NCI-H2107 treated with DMSO at 0.1 percent for 48 hours (cell line): Measurements from ENCODE around the gene FAF1.

Source experiments
- DNase-seq: peaks from one replicate; lab custom pipeline; 2025; ENCODE audit not compliant: unreplicated experiment; lab: John Stamatoyannopoulos, UW

Gene FAF1

GRCh38 chr1:50651476-50652263 is 308.4 kb downstream of the FAF1 start:
- DNase-seq, result peak; percentile 85

DNA sequence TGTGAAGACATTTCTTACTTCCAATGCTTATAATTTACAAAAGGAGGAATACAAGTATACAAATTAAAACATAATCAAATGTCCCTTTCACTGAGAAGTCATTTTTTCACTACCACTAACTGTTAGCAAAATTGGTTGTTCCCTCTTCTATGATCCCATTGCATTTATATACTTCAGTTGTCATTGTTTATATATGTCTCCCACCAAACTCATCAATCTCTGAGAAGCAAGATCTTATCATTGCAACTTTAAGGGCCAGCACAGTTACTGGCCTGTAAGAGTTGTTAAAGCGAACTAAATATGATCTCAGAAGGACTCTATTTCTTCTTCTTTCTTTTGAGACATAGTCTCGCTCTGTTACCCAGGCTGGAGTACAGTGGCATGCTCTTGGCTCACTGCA is 313.5 kb downstream of the FAF1 start:
- no peak for DNase-seq

- DNase-seq, result no peak
Measured at GRCh38 chr1:50645139-50645538, 314.9 kb downstream of the FAF1 start.

- DNase-seq, result no peak
Measured at GRCh38 chr1:50644447-50645105, 315.5 kb downstream of the FAF1 start.

DNA sequence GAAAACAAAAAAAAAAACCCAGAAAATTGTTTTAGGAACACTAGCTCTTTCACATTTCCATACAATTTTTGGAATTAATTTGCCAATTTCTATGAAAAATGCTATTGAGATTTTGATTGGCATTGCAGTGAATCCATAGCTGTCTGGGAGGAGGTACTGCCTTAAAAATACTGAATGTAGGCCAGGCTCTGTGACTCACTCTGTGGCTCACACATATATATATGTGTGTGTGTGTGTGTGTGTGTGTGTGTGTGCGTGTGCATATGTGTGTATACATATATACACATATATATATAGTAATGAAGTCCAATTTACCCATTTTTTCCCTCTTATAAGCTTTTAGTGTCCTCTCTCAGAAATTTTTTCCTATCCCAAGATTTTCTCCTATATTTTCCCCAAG is 322.6 kb downstream of the FAF1 start:
- DNase-seq, result no peak

DNA sequence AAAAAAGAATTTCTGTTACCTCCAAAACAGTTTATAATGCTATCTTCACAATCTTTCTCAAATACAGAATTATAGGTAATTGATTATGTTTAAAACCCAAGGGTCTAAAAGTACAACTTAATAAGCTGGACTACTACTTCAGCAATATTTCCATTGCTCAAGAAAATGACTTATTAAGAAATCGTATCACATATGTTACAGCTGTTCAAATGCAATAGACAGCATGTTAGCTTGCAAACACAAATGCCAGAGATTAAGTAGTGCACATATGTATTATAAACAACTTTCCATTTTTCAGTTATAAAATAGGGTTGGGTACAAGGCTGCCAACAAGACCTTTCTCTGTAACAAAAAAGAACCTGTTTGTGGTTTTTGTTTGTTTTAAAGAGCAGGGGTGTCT is 325.8 kb downstream of the FAF1 start:
- DNase-seq, result no peak

DNA sequence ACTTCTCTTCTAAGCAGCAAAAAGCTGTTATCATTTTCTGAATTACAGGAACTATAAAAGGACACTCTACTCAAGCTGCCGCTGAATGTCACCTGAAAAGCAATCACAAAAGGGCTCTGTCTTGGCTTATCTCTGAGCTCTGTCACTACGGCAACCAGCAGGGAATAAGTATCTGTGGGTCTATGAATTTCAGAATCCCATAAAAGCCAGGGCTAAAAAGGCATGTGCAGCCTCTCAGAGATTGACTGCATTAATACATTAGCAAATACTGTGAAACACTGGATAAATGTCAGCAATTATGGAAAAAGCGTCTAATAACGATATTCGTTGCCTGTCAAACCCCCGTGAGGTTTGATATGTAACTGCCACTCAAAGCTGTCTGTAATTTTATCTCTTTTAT is 326.6 kb downstream of the FAF1 start:
- DNase-seq, result peak; percentile 97

GRCh38 chr1:50631161-50631560 is 328.9 kb downstream of the FAF1 start:
- no peak for DNase-seq

GRCh38 chr1:50622259-50622658 is 337.8 kb downstream of the FAF1 start:
- no peak for DNase-seq

GRCh38 chr1:50620680-50621329 is 339.3 kb downstream of the FAF1 start:
- peak; percentile 72 for DNase-seq

GRCh38 chr1:50615036-50615750 is 344.9 kb downstream of the FAF1 start:
- no peak for DNase-seq

DNA sequence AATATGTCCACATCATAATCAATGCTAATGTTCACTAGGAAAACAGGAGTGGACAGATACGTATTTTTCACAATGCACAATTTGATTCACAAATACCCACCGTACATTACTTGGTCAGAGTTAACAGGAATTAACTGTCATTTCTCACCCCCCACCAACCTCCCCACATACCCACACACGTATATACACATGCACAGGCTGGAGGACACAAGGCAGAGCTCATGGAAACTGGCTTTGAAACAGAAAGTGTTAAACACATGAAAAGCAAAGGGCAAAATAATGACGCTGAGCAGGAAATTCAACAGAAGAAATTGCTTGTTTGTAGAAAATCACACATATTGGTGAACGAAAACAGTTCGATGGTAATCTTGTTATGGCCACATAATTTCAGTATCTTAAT is 348.4 kb downstream of the FAF1 start:
- peak; percentile 33 for DNase-seq

DNA sequence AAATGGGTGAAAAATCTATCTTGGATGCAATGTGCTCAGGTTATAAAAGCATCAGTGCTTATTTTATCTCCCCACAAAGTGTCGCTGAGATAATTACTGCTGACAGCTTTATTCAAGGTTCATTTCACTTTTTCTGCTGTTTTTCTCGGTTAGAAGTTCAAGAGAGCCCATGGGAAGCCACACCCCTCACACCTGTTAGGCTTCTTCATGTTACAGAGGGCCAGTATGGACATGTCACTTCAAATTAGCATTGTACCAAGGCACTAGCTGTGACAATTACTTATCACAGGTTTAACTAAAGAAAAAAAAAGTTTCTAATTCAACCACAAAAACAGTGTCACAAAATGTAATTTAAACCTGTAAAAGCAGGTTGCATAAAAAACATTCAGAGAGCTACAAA is 349.5 kb downstream of the FAF1 start:
- DNase-seq, result peak; percentile 100

GRCh38 chr1:50609508-50609907 is 350.6 kb downstream of the FAF1 start:
- DNase-seq, result peak; percentile 33

DNA sequence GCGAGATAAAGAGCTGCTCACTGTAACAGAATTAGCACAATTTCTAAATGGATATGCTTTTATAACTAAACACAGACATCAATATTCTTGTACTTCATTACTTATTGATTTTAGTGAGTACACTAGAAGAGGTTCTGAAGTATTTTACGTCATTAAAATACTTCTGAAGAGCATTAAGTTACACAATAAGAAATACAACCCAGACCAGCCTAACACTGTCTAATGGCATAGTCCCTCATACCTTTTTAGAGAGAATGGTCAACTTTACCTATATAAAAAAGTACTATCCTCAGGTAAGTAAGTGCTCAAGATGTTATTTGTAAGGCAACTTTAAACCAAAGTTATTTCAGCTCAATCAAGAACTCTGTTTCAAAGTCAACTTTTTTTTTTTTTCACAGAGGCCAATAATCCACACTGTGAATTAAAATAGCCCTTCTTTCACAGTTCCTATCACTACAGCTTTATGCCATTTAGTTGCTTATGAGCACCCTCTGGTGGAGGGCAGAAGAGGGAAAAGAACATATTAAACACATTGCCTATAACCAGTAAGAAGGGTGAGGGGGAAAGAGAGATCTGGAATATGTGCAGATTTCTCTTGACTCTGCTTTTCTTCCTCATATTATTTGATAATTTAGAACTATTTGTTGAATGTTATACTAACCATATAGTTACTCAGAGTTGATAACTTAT is 354.7 kb downstream of the FAF1 start:
- DNase-seq, result peak; percentile 88

DNA sequence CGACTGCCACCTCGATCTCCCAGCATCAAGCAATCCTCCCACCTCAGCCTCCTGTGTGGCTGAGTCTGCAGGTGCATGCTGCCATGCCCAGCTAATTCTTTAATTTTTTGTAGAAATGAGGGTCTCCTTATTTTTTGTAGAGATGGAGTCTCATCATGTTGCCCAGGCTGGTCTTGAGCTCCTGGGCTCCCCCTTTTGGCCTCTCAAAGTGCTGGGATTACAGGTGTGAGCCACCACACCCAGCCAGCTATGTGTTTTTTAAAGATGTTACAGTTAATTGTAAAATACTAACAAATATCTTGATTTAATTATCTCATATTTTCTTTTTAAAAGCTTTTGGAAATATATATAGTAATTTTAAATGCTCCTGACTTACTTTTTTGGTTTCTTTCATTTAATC is 355.5 kb downstream of the FAF1 start:
- no peak for DNase-seq

- DNase-seq, result no peak
Measured at GRCh38 chr1:50603274-50604271, 356.5 kb downstream of the FAF1 start.

- DNase-seq, result no peak
Measured at GRCh38 chr1:50599546-50599945, 360.5 kb downstream of the FAF1 start.

- no peak for DNase-seq
Measured at GRCh38 chr1:50595874-50596273, 364.2 kb downstream of the FAF1 start.

GRCh38 chr1:50593515-50593914 is 366.6 kb downstream of the FAF1 start:
- DNase-seq, result no peak
